GM12875 (cell line): ENCODE data around the gene FATE1.

ENCODE experiments used
- H3K4me3 ChIP-seq: one replicate; pipeline ENCODE4 v1.5.1; 2011; ENCODE audit warnings: low read depth, low read length, control low read depth
- TF ChIP-seq, protein P1 (sequence below): IDR thresholded peaks from 2 replicates; pipeline ENCODE4 v1.5.1; 2011; ENCODE audit warnings: low read depth, mild to moderate bottlenecking, control low read depth, inconsistent platforms, low read length, moderate library complexity, borderline replicate concordance; ENCODE audit not compliant: insufficient read depth

The FATE1 gene

DNA sequence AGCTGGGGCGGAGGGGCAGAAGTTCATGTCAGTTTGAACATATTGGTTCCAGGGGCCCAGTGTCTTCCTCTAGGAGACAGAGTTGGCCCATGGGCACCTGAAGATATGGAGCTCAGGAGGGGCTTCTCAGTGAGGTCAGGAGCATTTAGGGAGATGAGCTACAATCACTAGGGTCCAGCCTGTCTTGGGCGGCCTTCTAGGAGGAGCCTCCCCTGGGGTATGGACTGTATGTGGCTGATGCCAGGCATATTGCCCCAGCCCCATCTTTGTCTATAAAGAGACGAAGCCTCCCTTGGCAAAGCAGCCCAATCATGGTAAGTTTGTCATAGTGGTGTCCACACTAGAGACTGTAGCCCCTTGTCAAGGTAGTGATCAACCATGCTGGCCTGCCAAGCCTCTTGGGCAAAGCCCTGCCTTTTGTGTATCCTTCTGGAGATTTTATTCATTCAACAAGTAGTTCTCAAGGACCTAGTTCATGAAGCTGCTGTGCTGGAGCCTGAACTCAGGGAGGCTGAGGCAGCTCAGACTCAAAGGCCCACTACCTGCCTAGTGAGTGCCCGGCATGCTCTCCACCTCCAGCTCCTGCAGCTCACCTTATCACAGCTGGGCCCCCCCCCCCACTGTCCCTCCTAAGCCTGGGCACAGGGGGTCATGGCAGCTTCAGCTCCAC lies 13.4 kb downstream of the FATE1 start:
- TF ChIP-seq, protein P1, sequence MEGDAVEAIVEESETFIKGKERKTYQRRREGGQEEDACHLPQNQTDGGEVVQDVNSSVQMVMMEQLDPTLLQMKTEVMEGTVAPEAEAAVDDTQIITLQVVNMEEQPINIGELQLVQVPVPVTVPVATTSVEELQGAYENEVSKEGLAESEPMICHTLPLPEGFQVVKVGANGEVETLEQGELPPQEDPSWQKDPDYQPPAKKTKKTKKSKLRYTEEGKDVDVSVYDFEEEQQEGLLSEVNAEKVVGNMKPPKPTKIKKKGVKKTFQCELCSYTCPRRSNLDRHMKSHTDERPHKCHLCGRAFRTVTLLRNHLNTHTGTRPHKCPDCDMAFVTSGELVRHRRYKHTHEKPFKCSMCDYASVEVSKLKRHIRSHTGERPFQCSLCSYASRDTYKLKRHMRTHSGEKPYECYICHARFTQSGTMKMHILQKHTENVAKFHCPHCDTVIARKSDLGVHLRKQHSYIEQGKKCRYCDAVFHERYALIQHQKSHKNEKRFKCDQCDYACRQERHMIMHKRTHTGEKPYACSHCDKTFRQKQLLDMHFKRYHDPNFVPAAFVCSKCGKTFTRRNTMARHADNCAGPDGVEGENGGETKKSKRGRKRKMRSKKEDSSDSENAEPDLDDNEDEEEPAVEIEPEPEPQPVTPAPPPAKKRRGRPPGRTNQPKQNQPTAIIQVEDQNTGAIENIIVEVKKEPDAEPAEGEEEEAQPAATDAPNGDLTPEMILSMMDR = no peak
- no peak overlapping the region for H3K4me3 ChIP-seq

DNA sequence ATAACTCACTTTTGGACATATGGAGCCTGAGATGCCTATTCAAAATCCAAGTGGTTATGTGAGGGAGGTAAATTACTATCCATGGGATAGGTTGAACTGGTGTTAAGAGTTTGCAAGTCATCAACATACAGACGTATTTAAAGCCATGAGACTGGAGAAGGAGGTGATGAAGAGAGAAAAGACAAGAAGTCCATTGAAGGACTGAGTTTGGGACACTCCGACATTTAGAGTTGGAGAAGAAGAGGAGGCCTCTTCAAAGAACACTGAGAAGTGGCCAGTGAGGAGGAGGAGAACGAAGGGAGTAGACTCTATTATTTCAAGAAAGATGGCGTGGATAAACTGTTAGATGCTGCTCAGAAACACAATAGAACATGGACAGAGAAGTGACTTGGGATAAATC lies 18.6 kb downstream of the FATE1 start, which contains the start of gene CNGA2:
Gene CNGA2, plus strand, starts transcription at position 301 of the 400 bp plus-strand sequence. CDS start 3,738 bp downstream, outside the sequence.
- no peak within 1 kb of the TSS for H3K4me3 ChIP-seq
- TF ChIP-seq, protein P1 = no peak

DNA sequence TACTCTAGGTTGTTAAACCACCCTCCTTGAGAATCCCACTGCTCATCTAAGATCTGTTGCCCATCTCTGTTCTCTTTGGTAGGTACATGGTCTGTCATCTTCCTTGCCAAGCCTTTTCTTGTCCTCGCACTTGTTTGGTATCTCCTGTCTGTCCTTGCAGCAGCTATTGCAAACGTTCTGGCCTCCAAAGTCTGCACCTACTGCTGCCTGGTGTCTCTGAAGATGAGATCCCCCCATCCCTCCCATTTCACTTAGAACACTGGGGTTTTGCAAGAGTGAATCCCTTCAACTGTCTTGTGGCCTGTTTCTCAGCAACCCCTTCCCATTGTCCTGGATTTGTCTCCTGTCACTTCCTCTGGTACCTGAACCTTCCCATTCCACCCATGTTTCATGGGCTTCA lies 19.4 kb downstream of the FATE1 start:
- TF ChIP-seq, protein P1 = no peak
- H3K4me3 ChIP-seq = no peak overlapping the region

DNA sequence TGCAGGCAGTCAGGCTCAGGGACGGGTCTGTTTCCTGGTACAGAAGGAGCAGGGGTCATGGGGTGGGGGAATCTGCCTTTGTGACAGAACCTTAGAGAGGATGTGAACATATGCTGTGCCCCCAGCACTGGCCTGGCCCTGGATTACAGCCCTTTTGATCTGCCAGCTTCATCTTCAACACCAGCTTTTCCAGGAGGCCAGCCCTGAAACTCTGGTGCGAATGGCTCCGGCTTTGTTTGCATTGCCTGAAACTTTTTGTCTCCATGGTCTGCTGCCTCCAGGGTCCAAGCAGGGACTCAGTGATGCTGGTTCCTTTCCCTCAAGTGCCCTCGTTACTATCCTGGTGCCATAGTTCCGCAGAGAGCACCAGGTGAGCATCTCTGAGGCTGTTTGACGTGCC lies 20.9 kb downstream of the FATE1 start:
- TF ChIP-seq, protein P1 = no peak

DNA sequence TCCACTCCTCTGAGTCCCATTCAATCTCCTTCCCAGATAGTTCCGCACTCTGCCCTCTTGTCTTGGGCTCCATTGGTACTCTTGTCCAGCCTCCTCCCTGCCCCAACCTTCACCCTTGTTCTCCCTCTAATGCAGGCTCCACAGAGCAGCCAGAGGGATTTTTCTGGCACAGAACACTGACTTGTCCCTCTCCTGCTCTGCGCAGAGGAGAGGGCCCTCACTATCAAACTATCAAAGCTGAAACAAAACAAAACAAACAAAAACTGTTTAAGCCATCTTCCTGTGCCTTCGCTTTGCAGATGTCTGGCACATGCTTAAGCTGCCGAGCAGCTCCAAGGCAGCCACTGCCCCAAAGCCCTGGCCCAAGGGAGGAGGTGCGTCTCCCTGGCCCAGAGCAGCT lies 21.7 kb downstream of the FATE1 start:
- H3K4me3 ChIP-seq = no peak overlapping the region
- TF ChIP-seq, protein P1 = no peak

More for the DNA sequence above, 20.9 kb downstream of the FATE1 start:
- H3K4me3 ChIP-seq = no peak overlapping the region

DNA sequence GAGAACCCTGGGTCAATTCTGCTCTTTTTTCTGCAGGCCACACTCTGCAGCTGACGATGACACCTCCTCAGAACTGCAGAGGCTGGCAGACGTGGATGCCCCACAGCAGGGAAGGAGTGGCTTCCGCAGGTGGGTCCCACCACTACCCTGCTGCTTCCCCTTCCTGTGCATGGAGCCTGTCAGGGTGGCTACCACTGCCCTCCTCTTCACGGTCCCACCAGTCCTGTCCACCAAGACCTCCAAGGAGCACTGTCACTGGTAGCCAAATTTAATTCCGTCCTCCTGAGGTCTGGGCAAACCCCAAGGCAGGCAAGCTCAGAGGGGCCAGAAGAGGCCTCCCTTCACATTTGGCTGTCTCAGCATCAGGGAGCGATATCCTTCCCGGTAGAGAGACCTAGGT lies 22.9 kb downstream of the FATE1 start:
- no peak overlapping the region for H3K4me3 ChIP-seq
- TF ChIP-seq, protein P1 = no peak

DNA sequence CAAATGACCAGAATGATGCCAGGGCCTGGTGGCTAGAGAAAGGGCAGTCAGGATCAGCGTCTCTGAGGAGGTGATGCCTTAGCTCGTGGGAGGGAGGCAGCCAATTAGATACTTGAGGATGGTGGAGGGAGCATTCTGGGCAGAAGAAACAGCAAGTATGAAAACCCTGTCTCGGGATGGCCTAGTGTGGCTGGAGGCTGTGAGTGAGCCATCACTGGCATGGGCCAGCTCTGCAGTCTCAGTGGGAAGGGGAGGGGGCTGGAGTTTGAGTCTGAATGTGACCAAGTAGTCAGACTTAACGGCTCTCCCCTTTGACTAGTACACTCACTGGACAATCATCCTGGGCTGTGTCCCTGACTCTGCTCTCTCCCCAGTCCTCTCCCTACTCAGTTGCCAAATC lies 25.8 kb downstream of the FATE1 start:
- TF ChIP-seq, protein P1 = no peak
- H3K4me3 ChIP-seq = no peak overlapping the region
